SK-N-SH treated with all-trans-retinoic acid at 6 μM for 48 hours (cell line): ENCODE measurements around the gene ZNF611.

Experiments used
- TOX ChIP-seq: fragments of 250-450 bp; sonication (Bioruptor Pico); IDR thresholded peaks from 2 replicates; pipeline ENCODE4 v1.8.0; 2021; ENCODE audit warnings: mild to moderate bottlenecking, moderate library complexity, borderline replicate concordance
- ZFP3 ChIP-seq: fragments of 250-450 bp; sonication (Bioruptor Pico); IDR thresholded peaks from 2 replicates; pipeline ENCODE4 v1.5.0; 2020; ENCODE audit warnings: mild to moderate bottlenecking, moderate library complexity
- ZNF565 ChIP-seq: fragments of 450-650 bp; formaldehyde crosslinking; conservative IDR thresholded peaks from 2 replicates; pipeline ENCODE4 v1.5.0; 2020; ENCODE audit warnings: low read depth, mild to moderate bottlenecking, moderate library complexity
- TF ChIP-seq, protein P1 (sequence below): fragments of 250-450 bp; sonication (Bioruptor Pico); IDR thresholded peaks from 2 replicates; pipeline ENCODE4 v1.8.0; 2020; ENCODE audit warnings: mild to moderate bottlenecking, moderate library complexity, borderline replicate concordance

DNA sequence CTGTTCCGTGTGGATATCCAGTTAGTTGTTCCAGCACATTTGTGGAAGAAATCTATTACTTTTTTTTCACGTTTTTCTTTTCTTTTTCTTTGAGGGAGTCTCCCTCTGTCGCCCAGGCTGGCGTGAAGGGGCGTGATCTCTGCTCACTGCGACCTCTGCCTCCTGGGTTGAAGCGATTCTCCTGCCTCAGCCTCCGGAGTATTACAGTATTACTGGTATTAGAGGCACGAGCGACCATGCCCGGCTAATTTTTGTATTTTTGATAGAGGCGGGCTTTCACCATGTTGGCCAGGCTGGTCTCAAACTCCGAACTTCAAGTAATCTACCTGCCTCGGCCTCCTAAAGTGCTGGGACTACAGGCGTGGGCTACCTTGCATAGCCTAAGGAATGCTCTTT, 43.6 kb downstream of the ZNF611 start:
- TF ChIP-seq, protein P1, sequence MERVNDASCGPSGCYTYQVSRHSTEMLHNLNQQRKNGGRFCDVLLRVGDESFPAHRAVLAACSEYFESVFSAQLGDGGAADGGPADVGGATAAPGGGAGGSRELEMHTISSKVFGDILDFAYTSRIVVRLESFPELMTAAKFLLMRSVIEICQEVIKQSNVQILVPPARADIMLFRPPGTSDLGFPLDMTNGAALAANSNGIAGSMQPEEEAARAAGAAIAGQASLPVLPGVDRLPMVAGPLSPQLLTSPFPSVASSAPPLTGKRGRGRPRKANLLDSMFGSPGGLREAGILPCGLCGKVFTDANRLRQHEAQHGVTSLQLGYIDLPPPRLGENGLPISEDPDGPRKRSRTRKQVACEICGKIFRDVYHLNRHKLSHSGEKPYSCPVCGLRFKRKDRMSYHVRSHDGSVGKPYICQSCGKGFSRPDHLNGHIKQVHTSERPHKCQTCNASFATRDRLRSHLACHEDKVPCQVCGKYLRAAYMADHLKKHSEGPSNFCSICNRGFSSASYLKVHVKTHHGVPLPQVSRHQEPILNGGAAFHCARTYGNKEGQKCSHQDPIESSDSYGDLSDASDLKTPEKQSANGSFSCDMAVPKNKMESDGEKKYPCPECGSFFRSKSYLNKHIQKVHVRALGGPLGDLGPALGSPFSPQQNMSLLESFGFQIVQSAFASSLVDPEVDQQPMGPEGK (CRISPR knock-in tag) = no peak
- TF ChIP-seq ZNF565 = no peak
- no peak for TF ChIP-seq ZFP3 (CRISPR knock-in tag)
- TF ChIP-seq TOX (CRISPR knock-in tag) = no peak
